Measurements from ENCODE around the gene UBXN11.
A peak's percentile ranks its signal among the peaks of the same experiment; 100 is the strongest.

The UBXN11 gene

DNA sequence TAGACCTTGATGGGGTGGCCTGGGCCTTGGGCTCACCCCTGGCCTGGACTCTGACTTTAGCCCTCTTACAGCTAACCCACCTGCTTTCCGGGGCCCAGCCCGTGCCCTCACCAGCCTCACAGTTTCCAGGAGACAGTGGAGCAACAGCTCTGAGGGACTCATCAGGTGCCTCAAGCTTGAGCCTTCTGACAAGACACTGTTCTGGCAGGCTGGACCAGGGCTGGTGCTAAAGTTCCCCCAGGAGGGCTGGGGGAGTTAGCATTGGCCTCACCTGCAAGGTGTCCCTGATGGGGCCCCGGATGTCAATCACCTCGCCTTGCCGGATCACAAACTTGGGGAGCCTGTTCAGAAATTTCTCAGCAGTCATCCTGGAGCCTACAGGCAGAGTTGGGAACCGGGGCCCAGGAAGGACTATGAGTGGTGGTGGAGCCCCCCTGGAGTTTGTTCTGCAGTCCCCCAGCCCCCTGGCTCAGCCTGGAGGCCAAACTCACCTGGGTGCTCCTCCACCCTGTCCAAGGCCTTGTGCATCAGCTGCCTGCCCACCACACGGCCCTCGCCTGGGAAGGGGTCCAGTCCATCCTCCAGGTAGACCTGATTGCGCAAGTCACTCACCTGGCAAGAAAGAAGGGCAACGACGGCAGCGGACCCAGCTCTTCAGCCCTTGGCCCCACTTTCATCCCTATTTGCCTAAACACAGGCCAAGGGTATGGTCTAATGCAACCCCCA is 22.4 kb downstream of the UBXN11 start:
- DNase-seq: no peak

DNA sequence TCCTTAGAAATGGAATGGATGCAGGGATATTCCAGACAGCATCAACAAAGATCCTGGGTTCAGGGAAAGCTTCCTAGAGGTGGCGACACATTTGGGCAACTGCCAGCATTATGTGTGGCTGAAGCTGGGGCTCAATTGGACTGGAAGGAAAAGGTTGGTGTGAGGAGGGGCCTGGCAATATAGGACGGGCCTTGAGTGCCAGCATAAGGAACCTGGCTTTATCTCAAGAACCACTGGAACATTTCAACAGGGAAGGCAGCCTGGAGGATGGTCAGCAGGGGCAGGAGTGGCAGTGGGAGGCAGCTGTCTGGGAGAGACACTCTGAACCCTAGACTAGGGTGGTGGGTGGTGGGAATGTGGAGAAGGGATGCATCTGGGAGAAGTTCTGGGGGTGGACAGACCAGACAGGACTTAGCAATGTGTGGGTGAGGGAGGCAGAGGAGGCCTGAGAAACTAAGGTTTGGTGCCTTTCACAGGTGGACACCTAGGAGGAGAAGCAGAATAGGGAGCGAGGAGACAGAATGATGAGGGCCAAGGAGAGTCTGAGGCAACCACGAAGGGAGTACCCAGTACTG is 23.1 kb downstream of the UBXN11 start:
- no peak for DNase-seq

DNA sequence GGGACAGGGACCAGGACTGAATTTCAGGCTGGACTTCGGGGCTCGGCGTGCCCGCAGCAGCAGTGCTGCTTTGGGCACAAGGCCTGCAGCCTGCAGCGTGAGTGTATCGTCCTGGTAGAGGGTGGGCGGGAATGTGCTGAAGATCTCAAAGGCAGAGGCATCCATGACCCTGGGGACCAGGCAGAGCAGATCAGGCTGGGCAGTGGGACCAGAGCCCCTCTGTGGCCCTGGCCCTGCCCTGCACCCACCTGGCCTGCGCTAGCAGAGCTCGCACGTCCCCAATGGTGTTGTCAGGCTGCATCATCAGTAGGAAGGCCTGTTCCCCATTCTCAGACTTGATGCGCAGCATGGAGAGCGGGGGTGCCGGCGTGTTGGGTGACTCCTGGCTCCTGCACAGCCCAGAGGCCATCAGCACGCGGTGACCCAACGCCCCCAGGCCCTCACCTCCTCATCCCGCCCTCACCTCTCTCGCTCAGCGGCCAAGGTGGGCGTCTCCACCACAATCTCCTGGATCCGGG is 24.0 kb downstream of the UBXN11 start:
- no peak for DNase-seq

DNA sequence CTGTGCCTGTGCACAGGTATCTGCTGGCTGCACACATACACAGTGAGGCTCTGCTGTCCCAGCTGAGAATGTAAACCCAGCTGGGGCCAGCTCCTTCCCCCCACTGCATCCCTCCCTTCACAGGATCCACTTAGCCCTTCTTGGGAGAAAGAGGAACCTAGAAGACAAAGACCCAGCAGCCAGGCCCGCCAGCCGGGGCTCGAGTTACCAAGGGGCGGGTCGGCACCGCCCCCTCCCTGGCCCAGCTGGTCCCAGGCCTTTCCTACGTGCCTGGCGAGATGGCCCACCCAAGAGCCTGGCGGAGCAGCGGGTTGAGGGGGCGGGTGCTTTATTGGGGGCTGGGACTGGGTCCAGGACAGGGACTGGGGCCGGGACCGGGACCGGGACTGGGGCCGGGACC is 24.5 kb downstream of the UBXN11 start:
- DNase-seq: no peak

DNA sequence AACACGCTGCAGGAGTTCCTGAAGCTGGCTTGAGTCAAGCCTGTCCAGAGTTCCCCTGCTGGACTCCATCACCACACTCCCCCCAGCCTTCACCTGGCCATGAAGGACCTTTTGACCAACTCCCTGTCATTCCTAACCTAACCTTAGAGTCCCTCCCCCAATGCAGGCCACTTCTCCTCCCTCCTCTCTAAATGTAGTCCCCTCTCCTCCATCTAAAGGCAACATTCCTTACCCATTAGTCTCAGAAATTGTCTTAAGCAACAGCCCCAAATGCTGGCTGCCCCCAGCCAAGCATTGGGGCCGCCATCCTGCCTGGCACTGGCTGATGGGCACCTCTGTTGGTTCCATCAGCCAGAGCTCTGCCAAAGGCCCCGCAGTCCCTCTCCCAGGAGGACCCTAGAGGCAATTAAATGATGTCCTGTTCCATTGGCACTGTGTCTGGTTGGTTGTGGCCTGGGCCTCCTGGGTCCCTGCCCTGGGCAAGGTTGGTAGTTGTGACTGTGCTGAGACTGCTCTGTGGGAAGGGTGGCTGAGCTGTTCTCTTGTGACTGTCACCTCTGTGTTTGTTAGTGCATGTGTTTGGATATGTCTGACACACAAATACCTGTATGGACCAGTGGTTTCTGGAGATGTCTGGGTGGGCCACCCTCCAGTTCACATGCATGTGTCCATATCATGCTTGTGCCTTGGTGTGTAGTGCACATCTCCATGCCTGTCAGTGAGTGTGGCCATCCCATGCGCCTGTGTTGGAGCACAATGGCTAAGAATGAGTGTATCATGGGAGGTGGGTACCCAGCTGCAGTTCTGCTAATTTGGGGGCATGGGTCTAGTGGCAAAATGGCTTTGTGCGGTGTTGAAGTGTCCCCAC is 25.1 kb downstream of the UBXN11 start:
- no peak for DNase-seq

DNA sequence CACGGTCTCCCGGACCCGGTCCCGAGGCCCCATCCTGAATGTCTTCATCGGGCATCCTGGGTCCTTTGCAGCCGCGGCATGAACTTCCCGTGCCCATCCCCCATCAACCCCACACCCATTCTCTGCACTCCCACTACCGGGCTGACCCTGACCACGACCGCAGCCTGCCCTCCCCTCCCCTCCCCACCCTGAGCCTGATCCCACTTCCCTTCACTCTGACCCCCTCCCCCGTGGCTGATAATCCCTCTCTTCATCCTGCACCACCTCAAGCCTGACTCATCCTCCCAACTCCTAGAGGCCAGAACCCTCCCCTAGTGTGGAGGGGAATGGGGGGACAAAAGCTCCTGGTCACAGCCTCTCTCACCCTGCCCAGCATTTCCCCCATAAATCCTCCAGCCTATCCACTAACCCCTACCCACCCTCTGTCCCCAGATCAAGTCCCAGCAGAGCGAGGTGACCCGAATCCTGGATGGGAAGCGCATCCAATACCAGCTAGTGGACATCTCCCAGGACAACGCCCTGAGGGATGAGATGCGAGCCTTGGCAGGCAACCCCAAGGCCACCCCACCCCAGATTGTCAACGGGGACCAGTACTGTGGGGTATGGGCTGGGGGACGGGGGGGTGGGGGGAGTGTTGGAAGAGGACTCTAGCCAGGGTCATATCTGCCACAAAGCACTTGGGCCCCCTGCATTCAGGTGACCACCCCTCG is 25.9 kb downstream of the UBXN11 start:
- no peak for DNase-seq

DNA sequence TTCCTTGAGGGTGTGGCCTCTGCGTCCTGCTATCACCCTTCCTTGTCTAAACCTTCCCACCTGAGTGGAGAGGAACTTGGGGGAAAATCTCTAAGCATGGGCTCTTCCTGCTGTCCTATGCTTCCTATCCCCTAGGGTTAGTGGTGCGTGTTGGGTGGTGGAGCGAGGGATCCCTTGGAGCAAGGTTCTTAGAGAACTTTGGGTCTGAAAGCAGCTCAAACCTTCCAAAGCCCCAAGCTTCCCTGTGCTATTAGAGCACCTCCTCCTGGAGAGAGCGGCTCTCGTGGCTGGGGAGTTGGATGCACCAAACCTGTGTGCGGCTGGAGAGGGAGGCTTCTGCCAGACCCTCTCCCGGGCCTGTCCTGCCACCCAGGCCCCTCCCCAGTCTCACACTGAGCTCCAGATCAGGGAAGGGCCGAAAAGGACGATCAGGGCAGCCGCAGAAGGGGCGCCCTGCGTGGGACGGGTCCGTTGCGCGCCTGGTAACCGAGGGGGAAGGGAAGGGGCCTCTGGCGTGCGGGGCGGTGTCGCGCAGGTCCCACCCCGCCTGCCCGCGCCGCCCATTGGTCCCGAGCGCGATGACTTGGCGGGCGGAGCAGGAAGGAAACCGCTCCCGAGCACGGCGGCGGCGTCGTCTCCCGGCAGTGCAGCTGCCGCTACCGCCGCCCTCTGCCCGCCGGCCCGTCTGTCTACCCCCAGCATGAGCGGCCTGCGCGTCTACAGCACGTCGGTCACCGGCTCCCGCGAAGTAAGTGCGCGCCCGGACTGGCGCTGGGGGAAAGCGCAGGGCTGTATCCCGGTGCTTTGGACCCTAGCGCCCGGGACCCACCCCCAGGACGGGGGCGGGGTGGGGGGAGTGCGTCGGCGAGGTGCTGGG is 26.7 kb downstream of the UBXN11 start, which contains the start of gene SH3BGRL3:
SH3BGRL3 (plus strand) TSS at position 631 of the 877 bp plus-strand sequence; CDS start at position 701, 70 bp downstream.
- DNase-seq: peak; percentile 76 to 79

DNA sequence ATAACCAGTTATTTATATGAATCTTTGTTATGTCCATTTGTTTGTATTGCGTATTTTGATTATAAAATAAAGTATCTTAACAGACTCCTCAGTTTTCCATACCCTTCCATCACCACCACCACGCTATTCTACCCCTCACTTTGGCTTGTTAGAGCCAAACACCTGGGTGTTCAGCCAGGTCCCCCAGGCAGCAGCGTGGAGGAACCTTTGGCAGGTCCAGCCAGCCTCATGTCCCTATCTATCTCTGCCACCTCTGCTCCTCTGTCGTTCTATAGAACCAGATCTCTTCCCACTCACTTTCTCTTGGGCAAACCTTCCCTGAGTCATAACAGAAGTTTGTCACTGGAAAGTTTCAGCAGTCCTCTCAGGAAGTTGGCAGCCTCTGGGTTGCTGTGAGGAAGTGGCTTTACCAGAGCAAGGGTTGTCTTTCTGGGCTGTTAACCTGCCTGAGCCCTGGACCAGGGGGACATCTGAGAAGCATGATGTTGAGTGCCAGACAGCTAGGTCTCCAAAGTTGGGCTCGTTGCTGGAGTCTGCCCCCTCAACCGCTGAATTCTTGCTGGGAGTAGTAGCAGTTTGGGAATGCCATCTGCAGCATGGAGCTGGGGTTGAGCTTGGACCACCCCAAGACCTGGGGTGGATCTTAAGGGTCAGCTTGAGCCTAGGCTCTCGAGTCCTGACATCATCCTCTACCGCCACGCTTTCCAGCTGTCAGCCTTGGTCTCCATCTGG is 27.5 kb downstream of the UBXN11 start:
- DNase-seq: peak; percentile 56 to 76

DNA sequence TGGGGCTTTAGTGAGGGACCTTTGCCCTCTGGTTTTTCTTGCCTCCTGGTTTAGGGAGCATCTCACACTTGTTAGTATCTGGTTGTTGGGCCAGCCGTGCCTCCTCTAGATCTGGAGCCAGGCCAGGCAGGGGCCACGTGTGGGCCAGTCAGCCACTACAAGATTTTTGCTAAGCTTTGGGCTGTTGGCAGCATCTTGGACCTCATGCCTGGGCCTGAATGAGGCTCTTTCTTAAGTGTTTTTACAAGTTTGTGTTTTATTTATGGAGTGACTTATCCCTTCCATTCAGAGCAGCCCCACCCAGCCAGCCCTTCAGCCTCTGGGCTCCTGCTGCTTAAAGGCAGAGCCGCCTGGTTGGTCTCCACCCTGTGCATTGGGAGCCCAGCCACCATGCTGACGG is 28.1 kb downstream of the UBXN11 start:
- DNase-seq: no peak

DNA sequence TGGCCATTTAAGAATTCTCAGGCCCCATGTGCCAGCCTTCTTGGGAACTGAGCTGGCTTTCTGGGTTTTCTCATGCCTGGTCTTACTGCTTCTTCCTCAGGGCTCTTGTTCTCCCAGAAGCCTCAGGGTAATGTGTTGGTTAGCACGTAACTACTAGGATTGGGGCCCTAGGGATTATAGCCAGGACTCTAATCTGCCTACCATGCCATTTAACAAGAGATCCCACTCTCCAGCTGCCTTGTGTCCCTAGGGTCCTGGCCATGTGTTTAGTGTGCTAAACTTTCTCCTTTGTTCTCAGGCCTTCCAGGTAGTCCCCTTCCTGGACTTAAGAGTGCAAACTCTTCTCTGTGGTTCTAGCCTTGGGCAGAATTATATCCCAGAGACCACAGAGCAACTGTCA is 28.7 kb downstream of the UBXN11 start:
- DNase-seq: no peak

DNA sequence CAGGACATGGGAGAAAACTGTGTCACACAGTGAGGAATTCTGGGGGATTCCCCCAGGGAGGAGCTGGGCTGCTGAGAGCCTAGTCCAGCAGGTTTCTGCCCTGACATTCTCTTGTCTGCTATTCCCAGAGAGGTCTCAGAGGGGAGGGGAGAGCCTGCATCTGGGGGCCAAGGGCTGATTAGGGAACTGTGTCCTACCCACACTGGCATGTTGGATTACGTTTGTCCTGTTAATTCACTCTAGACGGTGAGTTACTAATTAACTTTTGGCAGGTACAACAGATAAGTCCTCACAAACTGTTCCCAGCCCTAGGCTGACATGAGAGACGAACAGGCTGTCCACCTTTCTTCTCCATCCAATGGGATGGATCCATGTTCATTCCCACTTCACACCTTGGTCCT is 29.2 kb downstream of the UBXN11 start:
- no peak for DNase-seq

DNA sequence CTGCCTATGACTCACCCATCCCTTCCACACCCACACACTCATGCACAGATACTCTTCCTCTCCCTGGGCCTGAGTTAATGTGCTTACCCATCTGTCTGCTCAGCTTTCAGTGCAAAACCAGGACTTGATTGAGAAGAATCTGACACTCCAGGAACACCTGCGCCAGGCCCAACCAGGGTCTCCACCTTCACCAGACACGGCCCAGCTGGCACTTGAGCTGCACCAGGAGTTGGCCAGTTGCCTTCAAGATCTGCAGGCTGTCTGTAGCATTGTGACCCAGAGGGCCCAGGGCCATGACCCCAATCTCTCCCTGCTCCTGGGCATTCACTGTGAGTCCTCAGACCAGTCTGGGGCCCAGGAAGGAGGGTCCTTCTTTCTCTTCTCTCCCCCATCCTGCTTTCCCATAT is 30.0 kb downstream of the UBXN11 start:
- peak; percentile 38 to 44 for DNase-seq

DNA sequence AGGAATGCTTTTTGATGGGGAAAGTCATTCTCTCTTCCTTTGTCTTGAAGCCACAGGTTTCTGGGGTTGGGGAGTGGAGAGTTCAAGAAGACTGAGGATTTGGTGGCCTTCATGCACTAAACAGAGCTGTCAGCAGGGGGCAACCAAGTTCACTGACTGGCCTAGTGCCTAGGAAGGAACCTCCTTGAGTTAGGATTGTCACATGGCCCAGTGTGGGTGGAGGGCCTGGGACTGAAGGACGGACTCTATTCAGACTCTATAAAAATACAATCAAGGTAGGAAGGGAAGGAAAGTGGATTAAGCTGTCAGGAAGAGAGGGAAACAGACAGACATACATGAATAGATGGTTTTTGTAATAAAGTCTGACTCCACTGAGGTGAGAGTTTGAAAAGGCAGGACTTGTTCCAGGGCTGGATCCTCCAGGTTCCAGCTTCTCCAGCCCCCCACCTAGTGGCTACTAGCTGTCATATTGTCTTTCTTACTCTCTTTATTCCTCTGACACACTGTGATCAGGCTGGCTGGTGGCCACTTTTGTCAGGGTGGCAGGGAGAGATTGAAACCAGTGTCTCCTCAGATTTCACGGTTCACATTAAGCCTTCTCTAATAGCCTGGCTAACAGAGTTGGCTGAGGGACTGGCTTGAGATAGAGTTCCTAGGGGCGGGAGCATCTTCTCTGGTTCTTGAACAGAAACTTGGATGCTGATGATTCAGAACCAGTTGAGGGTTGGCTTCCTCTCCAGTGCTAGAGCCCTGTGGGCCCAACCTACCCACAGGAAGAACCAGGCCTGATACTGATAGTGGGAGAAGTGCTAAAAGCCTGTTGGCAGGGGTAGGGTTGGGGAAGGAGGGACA is 30.6 kb downstream of the UBXN11 start:
- DNase-seq: peak; percentile 68 to 69

DNA sequence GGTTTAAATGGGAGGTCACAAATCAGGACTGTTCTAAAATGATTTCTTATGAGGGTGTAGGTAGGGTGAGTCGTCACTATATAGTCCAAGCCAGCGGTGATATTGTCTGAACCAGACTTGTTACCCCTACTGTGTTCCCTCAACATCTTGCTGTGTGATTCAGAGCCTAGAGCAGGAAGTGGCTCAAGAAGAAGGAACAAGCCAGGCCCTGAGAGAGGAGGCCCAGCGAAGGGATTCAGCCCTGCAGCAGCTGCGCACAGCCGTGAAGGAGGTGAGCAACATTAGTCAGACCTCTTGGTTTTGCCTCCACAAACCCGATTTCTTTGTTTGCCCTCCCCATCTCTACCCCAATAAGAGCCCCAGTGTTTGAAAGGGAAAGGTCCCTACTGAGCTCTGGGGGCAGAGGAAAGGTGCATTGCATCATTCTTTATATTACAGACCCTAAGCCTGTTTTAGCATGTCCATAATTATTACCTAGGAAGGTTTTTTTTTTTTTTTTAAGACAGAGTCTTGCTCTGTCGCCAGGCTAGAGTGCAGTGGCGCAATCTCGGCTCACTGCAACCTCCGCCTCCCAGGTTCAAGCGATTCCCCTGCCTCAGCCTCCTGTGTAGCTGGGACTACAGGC is 31.5 kb downstream of the UBXN11 start:
- DNase-seq: peak; percentile 38 to 42

DNA sequence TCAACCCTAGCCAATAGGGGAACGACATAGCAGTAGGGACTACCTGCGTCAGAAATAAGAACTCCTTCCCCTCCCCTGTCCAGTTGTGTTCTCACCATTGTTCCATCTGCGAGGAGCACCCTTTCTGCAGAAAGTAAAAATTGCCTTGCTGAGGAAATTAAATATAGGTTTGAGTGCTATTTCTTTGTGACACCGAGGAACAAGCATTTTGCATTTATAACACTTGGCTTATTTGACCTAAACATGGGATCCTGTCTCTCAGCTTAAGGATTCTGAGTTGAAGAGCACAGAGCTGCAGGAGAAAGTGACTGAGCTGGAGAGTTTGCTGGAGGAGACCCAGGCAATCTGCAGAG is 37.3 kb downstream of the UBXN11 start:
- no peak for DNase-seq

DNA sequence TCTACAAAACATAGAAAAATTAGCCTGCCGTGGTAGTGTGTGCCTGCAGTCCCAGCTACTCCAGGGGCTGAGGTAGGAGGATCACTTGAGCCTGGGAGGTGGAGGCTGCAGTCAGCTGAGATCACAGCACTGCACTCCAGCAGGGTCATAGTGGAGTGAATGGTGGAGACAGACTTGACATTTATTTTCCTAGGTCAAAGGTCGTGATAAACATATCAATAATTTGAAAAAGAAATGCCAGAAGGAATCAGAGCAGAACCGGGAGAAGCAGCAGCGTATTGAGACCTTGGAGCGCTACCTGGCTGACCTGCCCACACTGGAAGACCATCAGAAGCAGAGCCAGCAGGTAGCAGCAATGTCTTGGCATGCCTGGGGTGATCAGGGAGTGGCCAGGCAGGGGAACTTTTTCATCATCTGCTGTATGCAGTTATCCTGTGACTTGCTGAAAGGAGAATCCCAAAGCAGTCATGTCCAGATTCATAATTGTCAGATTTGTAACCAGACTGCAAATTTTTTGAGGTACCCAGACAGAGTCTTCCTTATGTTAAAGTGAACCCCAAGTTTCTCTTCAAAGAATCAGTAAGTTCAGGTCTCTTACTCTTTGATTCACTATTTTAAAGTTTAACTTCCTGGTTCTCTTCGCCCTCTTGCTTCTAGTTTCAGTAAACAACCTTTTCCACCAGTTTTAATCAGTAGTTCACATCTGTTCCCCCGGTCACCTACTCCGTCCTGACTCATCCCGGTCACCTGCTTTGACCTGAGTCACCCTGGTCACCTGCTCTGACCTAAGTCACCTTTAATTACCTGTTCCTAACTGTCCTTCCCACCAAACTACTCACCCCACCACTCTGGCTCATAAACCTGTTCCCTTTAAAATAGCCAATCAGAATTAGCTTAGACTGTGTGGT is 37.9 kb downstream of the UBXN11 start:
- no peak for DNase-seq

DNA sequence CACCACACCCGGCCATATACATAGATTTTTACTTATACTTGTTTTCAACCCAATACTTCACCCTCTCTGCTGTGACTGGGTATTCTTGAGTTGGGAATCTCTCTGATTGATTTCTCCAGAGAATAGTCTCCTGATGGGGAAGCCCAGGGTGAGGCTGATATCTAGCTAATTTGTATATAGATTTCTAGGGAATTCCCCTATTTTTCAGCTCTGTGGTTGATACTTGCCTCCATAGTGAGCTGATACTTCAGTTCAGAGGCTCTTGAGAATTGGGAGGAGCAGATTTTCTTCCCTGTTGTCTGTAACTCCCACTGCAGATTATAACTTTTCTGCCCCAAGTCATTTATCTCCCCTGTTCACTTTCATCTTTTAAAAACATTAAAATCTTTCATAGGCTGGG is 41.0 kb downstream of the UBXN11 start:
- no peak for DNase-seq

DNA sequence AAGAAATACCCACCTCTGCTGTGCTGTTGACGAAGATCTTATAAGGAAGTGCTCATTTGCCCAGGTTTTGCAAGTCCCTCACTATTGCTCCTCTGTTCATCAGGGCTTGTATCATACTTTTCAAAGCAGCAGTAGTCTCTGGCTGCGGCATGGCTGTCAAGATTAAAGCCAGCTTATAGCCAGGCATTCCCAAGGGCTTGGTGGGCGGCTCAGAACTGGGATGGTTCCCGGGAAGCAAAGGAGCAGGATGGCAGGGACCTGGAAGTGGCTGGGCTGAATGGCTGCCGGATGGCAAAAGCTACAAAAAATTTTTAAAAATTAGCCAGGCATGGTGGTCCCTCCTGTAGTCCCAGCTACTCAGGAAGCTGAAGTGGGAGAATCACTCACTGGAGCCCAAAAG is 43.2 kb downstream of the UBXN11 start:
- DNase-seq: no peak

DNA sequence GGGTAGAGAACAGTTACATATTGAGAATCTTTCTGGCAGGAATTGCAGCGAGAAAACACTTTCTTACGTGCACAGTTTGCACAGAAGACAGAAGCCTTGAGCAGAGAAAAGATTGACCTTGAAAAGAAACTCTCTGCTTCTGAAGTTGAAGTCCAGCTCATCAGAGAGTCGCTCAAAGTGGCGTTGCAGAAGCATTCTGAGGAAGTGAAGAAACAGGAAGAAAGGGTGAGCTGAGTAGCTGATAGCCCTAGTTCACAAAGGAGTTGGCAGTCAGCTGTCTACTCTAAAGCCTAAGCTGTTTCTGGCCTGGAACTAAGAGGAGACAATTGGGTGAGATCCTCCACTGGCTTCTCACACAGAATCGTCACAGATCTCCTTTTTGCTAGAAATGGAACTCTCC is 46.9 kb downstream of the UBXN11 start:
- peak; percentile 80 to 85 for DNase-seq
